ENCODE data around the gene EMC7.
A peak's percentile ranks its signal among the peaks of the same experiment; 100 is the strongest.
"Not testable (repeated sequence)": the region's sequence is repeated elsewhere in the genome, so short reads cannot be mapped to it uniquely, and the experiment has no call there.

Gene EMC7

GRCh38 chr15:34101366-34102174 lies at the start of gene EMC7, which contains the start of gene PGBD4:
TSS of gene EMC7 (minus strand) at chr15:34101862. CDS start at chr15:34101839, 23 bp downstream.
TSS of gene PGBD4 (plus strand) at chr15:34102083. CDS start at chr15:34102532, 449 bp downstream.
- peak; percentile 98 to 99 for DNase-seq

DNA sequence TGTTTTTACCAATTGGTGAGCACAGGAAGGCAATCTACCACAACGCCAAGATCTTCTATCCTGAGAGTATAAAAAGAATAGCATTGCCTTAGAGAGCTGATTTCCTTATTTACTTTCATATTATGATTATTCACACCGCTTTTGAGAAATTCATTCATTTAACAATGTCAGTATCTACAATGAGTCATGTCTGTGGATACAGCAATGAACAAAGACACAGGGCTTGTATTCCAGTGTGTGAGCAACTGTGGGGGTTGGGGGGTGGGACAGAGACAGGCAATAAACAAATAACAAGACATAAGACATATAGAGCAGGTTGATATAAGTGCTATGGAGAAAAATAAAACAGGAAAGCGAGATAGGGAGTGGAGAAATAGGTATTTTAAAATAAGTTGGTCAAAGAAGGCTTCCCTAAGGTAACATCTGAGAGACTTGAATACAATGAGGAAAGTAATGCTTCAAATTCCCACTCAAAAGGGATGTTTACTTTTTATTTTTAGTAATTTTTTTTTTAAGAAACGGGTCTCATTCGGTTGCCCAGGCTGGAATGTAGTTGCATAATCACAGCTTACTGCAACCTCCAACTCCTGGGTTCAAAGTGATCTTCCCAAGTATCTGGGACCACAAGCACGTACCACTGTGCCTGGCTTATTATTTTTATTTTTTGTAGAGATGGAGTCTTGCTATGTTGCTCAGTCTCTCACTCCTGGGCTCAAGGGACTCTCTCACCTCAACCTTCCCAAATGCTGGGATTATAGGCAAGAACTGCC lies 45.9 kb upstream of the EMC7 start:
- no peak for DNase-seq

DNA sequence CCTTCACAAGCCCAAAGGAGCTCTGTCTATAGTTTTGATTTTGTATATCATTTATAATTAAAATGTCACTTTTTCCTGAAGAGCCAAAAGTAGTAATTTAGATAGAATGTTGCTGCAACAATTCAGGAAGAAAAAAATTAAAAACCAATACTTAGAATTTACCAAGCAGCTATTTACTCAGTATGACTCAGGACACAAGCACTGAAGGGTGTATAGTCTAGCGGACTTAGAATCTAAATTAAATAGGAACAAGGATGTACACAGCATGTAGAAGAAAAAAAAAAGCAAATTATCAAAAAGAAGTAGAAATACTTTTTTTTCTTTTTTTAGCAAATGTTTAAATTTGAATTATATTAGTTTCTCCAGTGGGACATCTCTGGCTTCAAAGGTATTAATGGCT lies 31.8 kb upstream of the EMC7 start:
- DNase-seq: no peak

DNA sequence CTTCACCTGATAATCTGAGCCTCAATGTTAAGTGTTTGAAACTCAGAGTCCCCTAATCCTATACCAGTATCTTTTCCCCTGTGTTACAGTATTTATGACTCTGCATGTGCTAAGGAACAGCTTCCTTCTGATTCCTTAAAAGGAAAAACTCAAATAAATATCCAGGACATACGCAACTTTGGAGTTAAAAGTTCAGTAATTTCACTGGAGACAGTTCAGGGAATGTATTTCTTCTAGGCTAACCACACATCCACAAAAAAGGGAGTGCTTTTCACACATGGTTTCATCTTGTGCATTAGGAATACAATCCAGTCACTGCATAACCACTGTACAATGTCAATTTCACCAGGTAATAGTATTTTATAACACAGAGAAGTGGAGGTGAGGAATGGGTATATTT lies 31.2 kb upstream of the EMC7 start:
- no peak for DNase-seq

- DNase-seq: no peak
These were observed 27.2 kb upstream of the EMC7 start for GRCh38 chr15:34128898-34129297.

DNA sequence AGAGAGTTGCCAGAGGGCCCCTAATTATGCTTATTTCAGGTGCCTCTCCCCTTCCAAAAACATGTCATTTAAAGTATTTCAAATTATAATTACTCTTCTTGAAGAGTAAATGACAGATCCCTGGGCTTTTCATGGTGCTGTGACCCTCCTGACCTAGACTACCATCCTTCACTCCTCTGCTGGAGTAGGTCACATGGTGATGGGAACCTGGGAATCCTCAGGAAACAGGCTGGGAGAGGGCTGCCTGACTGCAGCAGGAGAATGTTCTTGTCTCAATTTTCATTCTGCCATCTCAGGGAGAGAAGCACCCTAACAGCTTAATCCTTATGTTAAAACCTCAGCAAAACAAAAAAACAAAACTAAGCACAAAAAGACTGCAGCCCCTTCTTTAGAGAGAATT lies 24.9 kb upstream of the EMC7 start:
- DNase-seq: no peak

DNA sequence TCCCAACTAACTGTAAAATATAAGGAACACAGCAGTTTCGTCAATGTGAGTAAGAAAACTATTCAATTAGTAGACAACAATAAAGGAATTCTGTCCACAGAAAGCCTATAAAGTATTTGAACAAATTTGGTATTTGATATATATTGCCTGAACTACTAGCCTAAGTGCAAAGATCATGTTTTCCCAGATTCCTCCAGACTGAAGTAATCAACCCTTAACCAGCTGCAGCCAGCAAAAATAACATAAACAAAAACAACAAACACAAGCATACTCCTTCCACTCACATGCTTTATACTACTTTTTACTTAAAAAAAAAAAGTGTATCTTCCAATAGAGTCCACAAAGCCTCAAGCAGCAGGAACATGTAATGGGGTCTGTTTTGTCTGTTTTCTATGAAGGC lies 24.3 kb upstream of the EMC7 start:
- DNase-seq: no peak

GRCh38 chr15:34124651-34125050 lies 23.0 kb upstream of the EMC7 start:
- no peak for DNase-seq

DNA sequence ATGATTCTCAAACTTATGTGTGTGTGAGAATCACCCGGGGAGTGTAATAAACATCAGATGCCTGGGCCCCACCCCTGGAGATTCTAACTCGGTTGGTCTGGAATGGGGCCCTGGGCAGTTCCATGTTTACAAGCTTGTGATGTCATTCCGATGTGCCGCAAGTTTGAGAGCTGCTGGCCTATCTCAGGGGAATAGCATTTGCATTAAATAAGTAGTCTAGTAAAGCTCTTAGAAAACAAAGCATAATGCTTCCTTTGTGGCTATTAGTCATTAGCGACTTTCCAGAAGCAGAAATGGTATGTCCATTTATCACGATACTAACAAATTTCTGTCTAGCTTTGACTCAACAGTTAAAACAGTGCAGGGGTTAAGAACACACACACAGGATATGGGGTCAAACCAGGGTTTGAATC lies 21.1 kb upstream of the EMC7 start:
- no peak for DNase-seq

DNA sequence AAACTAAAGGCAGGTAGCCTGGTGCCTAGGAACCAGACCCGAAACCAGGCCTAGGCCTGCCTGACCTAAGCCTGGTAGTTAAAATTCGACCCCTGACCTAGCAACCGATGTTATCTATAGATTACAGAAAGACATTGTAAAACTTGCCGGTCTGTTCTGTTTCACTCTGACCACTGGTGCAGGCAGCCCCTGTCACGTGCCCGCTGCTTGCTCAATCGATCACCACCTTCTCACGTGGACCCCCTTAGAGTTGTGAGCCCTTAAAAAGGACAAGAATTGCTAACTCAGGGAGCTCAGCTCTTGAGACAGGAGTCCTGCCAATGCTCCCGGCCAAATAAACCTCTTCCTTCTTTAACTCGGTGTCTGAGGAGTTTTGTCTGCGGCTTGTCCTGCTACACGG lies 20.1 kb upstream of the EMC7 start:
- not testable (repeated sequence) for DNase-seq

GRCh38 chr15:34120420-34120819 lies 18.8 kb upstream of the EMC7 start:
- not testable (repeated sequence) for DNase-seq

- no peak for DNase-seq
These were observed 17.6 kb upstream of the EMC7 start for GRCh38 chr15:34119291-34119690.

DNA sequence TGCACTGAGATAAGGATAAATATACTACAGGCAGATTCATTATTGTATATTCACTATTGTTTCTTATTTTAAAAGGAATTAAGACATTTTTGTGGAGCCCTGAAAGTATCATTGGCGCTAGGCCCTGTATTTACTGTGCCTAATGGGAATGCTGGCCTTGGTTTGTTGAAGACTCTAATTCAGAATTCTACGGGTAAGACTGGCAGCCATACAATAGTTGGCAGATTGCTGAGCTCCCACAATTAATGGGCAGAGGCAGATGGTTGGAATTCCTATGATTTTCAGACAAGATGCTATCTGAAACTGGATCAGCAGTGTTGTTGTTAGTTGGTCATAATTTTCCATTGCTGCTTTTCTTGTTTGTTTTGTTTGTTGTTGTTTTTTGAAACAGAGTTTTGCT lies 15.0 kb upstream of the EMC7 start:
- no peak for DNase-seq

GRCh38 chr15:34114739-34115138 lies 13.1 kb upstream of the EMC7 start:
- DNase-seq: no peak

DNA sequence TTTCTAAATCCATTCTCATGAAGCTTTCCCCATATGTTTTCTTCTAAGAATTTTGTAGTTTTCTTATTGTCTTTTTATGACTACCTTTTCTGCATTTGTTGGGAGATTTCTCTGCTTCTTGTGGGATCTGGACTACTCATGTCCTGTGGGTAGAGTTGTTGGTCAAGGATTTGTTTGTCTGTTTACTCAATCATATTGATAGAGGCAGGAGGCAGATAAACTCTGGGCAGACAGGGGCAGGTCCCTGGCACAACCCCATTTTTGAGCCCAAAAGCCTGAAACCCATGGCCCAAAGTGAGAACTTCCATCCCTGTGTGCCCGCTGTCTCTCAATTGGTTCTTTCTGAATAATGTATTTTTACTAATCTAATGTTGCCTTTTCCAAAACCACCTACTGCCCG lies 12.6 kb upstream of the EMC7 start:
- no peak for DNase-seq

GRCh38 chr15:34111488-34111887 lies 9.8 kb upstream of the EMC7 start:
- DNase-seq: no peak

DNA sequence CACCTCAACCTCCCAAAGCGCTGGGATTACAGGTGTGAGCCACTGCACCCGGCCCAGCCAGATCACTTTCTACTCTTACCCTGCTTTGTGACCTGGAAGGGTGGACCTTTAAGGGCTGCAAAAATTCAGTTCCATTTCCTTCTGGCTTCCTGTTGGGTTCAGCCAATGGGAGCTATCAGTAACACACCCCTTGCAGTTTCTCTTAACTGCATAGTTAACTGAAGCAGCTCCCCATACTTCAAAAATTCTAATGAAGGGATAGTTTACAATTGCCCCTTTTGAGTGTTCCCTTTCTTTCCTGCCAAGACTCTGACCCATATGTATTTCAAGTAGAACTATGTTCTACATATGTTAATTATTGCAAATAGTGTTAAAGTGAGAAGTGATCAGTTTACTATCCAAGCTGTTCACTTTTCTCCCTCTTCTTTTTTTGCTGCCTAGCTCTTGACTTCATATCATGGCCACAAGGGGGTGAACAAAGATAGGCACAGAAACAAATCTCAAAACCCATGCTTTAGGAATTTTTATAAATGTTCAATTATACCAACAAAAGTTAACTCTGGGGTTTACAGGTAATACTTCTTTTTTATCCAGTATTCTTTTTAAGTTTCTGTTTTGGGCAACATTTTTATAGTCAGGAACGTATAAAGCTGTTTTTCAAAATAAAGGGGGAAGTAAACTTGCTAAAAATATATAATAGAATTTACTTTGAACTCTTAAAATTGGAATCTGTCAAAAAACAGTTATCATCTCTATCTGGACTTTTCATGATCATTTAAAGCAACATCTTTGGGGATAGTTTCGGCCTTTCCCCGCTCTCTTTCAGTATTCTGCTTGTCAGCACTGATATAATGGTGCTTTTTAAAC lies 8.4 kb upstream of the EMC7 start:
- no peak for DNase-seq

DNA sequence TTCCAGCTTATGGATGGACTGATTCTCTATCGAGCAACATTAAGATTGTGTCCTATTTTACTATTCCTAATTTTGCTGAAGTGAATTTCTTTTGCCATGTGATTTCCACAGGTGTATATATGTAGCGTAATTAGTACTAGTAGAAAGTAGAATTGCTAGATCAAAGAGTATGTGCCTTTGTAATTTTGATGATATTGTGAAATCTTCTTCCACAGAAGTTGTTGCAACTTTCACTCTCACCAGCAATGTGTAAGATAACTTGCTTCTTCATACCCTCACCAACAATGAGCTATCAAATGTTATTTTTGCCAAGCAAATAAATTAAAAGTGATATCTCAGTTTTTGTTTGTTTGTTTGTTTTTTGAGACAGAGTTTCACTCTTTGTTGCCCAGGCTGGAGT lies 5.7 kb upstream of the EMC7 start:
- DNase-seq: no peak

GRCh38 chr15:34106423-34106822 lies 4.8 kb upstream of the EMC7 start:
- DNase-seq: no peak

- DNase-seq: no peak
These were observed 688 bp upstream of the EMC7 start for GRCh38 chr15:34102175-34102925.

- no peak for DNase-seq
These were observed 1.7 kb downstream of the EMC7 start for GRCh38 chr15:34099914-34100313.

DNA sequence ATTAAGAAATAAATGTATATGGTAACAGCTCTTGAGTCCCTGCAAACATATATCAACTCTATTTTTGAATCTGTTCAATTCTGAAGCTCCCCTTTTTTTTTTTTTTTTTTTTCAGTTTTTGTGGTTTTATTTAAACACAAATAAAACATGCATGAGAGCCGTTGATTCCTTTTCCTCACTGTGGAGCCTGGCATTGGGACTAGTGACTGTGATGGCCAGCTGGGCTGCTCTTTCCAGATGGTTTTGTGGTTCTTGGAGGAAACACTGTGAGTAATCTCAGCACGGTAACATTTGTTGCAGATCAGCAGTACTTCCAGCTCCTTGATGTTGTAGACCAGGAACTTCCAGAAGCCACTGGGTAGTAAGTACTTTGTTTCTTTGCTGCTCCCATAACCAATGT lies 15.9 kb downstream of the EMC7 start:
- no peak for DNase-seq
